ENCODE results near the gene TNFSF18. TPM values are rescaled to one million over a fixed set of nuclear protein-coding genes. Genes with fewer than 3 reads are reported as not detected.

The TNFSF18 gene
- total and polyA plus RNA-seq, 2 of the 4 experiments (the other 2 are of a cell fraction) = 0.12 to 0.18 TPM

GRCh38 chr1:173009597-173009996 is 41.1 kb downstream of the TNFSF18 start:
- Histone ChIP-seq H2BK5ac (ENCODE audit: low read depth, low read length, poor library complexity, severe bottlenecking) (no peak overlapping the region), H4K20me1 (ENCODE audit: insufficient read depth, low read length) (no peaks in the 10 kb centered on the region), H2BK20ac (ENCODE audit: low read depth, low read length) (no peak overlapping the region; the same call in 1 of the 2 replicates), H3K27ac (ENCODE audit: insufficient read depth, low read length) (no peak overlapping the region), H3K27me3 (ENCODE audit: control insufficient read depth, insufficient read depth, low read length) (no peaks in the 10 kb centered on the region), H3K4me2 (ENCODE audit: low read depth, low read length) (no peak overlapping the region), H4K91ac (ENCODE audit: insufficient read depth, low read depth, low read length) (no peak overlapping the region), H3K36me3 (ENCODE audit: control insufficient read depth, insufficient read depth, low read length) (no peaks in the 10 kb centered on the region), H3K18ac (ENCODE audit: low read depth, low read length) (no peak overlapping the region), H3K4me1 (ENCODE audit: control insufficient read depth, insufficient read depth, low read length) (no peaks in the 10 kb centered on the region), H3K4ac (ENCODE audit: low read depth, low read length) (no peak overlapping the region), H3K23ac (ENCODE audit: low read depth, low read length) (no peak overlapping the region), H3K9me1 (ENCODE audit: insufficient read depth, low read length) (no peaks in the 10 kb centered on the region), H3K4me3 (ENCODE audit: insufficient read depth, low read depth, low read length) (no peak overlapping the region), H3K56ac (ENCODE audit: extremely low read depth, insufficient read depth, low read length) (no peak overlapping the region), H3K9ac (ENCODE audit: low read depth, low read length) (no peak overlapping the region), H4K5ac (ENCODE audit: low read depth, low read length) (no peak overlapping the region), H2BK120ac (ENCODE audit: low read depth, low read length) (no peak overlapping the region), H2BK15ac (ENCODE audit: low read depth, low read length) (no peak overlapping the region), H3K9me3 (ENCODE audit: control insufficient read depth, insufficient read depth, low read length) (no peaks in the 10 kb centered on the region), H2AK9ac (replicated peaks; ENCODE audit: low read depth, low read length, poor library complexity) (no peak overlapping the region), H2AFZ (replicated peaks; ENCODE audit: low read length, poor library complexity) (no peak overlapping the region), H3K14ac (replicated peaks; ENCODE audit: low read depth, low read length) (no peak overlapping the region), H2AK5ac (ENCODE audit: low read depth, low read length) (no peak overlapping the region), H4K8ac (ENCODE audit: low read depth in 2 of 2, low read length in 2 of 2) (no peak overlapping the region), H3K79me1 (ENCODE audit: low read depth in 1 of 2, low read length in 2 of 2) (no peaks in the 10 kb centered on the region)
- ChIA-PET CTCF (no interaction called here), POLR2A (ENCODE audit: unreplicated experiment) (no interaction called here)
- in situ Hi-C loops (cut with MboI; ENCODE audit: low sequenced_read_pairs) = no loop called here
- ATAC-seq (ENCODE audit: low read depth) (no peak), DNase-seq (no peak)
- no CpG with 5 or more reads among the region's 1 CpG for WGBS, 2 experiments (ENCODE audit: extremely low coverage in 2 of 2, insufficient read length in 1 of 2)
- no TSS peak for BruUV-seq (replicated peaks)
- no peak for TF ChIP-seq RCOR1 (IDR thresholded peaks at IDR 0.05; ENCODE audit: insufficient replicate concordance, low read length)
- no peak for TF ChIP-seq ELK1 (IDR thresholded peaks at IDR 0.05; ENCODE audit: borderline replicate concordance, low read depth, low read length)
- intact Hi-C loops (cut with micrococcal nuclease) = loop anchor here (5.0 kb wide), 1 partner anchor 182 kb away; no protein-coding TSS in a partner anchor
- dilution Hi-C loops (cut with HindIII; ENCODE audit: low sequenced_read_pairs, unreplicated experiment) = no loop called here
